Measurements from ENCODE around the gene ARHGAP24. TPM values are rescaled to one million over a fixed set of nuclear protein-coding genes. Genes with fewer than 3 reads are reported as not detected.

Gene ARHGAP24
- total RNA-seq, 2 donors from 2014 or later = 0.40 TPM; not detected in 1

DNA sequence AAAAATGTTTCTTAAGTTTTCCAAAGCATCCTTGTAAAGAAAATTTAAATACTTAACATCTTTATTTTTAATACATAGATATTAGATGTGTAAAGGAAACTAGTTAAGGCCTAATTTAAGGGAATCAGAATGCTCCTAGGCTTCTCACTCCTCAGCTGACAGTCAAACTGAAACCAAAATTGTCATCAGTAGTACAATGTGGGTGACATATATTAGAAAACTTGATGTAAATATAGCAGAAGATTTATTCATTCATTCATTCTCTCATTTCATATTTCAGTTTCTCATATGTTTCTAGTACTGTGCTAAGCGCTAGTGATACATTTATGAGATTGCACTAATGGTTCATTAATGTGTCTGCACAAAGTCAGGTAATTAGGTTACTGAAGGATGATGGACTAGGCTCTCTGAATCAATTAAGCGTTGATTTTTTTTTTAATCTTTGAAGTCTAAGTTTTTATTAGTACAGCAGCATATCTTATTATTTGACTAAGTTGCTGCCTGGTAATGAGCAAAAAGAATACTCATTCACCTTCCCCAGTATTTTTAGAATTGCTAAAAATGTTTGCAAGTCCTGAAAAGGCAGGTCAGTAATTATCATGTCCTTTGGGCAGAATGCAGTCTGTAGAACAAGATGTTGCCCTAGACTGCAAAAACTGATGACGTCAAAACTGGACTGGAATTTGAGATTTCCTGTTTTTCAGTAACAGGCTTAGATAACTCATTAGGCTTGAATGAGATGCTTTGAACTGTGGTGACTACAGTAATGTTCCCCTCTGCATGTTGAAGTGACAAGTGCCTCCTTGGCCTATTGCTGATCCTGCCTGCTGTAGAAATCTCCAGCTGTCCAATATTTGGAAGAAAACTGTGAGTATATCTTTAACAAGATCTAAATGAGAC is 128.7 kb downstream of the ARHGAP24 start:
- no peak for ATAC-seq (replicated peaks)

DNA sequence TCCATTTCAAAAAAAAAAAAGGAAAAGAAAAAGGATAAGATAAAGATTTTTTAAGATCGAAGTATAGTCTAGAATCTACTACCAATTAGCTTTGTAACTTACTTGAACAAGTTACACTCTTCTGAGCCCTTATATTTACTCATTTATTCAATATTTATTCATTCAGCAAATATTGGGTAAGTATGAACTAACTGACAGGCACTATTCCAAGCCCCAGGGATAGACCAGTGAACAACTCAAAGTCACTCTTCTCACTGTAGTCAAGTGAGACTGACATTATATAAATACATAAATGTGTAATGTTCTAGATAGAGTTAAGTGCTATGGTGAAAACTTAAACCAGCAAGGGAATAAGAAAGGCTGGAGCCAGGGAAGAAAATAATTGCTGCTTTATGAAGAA is 131.6 kb downstream of the ARHGAP24 start:
- no peaks in the 10 kb centered on the region for H3K4me1 Mint-ChIP-seq
- peaks cover 4% of the 10 kb centered on the region for H3K9me3 Mint-ChIP-seq
- no peak overlapping the region for H3K27ac Mint-ChIP-seq
- no peaks in the 10 kb centered on the region for H3K36me3 Mint-ChIP-seq (ENCODE audit: low read depth)
- no peak for ATAC-seq (replicated peaks)
- H3K4me3 Mint-ChIP-seq = no peak overlapping the region
- no peaks in the 10 kb centered on the region for H3K27me3 Mint-ChIP-seq

More for the DNA sequence above, 128.7 kb downstream of the ARHGAP24 start:
- Mint-ChIP-seq H3K27me3 (no peaks in the 10 kb centered on the region), H3K36me3 (ENCODE audit: low read depth) (no peaks in the 10 kb centered on the region), H3K4me1 (no peaks in the 10 kb centered on the region), H3K9me3 (peaks cover 4% of the 10 kb centered on the region), H3K4me3 (no peak overlapping the region), H3K27ac (no peak overlapping the region)

DNA sequence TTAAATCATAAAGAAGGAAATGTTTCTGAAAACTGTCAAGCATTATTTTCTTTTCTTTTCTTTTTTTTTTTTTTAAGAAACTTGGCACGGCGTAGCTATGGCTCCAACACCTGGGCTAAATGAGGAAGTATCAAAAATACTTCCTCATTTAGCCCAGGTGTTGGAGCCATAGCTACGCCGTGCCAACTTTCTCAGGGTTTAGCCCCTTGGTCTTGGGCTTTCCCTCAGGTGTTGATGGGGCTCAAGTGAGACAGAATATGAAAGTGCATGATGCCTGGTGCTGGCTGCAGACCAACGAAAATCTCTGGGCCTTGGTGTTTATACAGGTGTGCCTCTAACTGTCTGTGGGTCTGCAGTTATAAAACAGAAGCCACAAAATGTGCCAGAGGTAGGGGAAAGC is 132.7 kb downstream of the ARHGAP24 start:
- no peak for ATAC-seq (replicated peaks)
- no peaks in the 10 kb centered on the region for H3K4me1 Mint-ChIP-seq
- H3K36me3 Mint-ChIP-seq (ENCODE audit: low read depth) = no peaks in the 10 kb centered on the region
- no peak overlapping the region for H3K4me3 Mint-ChIP-seq
- H3K27ac Mint-ChIP-seq = no peak overlapping the region
- H3K9me3 Mint-ChIP-seq = peaks cover 4% of the 10 kb centered on the region
- H3K27me3 Mint-ChIP-seq = no peaks in the 10 kb centered on the region

DNA sequence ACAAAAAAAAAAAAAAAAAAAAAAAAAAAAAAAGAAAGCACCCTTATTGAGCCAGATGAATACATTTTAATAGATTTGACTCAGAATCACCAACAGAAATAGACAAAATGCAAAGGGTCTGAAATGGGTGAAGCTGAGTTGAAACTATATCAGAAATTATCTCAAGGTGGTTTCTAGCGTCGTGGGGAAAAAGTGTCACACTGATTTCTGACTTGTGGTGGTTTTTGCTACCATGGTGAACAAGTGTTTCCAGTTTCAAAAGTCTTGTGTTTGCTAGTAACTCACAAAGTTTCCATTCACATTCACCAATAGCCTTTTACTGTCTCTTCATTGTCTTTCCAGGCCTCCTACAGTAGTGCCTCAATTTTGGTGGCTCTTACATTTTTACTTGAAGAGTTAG is 135.5 kb downstream of the ARHGAP24 start:
- peaks cover 4% of the 10 kb centered on the region for H3K9me3 Mint-ChIP-seq
- no peaks in the 10 kb centered on the region for H3K27me3 Mint-ChIP-seq
- no peaks in the 10 kb centered on the region for H3K36me3 Mint-ChIP-seq (ENCODE audit: low read depth)
- H3K27ac Mint-ChIP-seq = no peak overlapping the region
- no peak overlapping the region for H3K4me3 Mint-ChIP-seq
- H3K4me1 Mint-ChIP-seq = no peaks in the 10 kb centered on the region
- peak; percentile 59 for ATAC-seq (replicated peaks)

DNA sequence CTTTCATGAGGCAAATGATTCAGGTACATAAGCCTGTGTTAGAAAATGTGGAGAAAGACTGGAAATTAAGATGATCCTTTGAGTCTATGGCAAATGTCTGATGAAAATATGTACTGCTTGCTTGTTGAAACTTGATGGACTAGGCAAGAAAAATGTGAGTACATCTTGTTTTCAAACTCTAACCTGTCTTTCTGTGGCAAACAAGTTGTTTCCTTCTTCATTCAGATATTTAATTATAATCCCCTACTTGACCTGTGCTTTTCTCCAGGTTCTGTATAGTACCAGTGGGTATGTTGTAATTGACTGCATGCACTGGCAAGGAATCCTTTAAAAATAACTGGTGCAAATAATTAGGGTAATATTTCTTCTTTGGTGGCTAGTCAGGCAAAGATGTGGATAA is 136.7 kb downstream of the ARHGAP24 start:
- Mint-ChIP-seq H3K27me3 (no peaks in the 10 kb centered on the region), H3K27ac (no peak overlapping the region)
- no peak for ATAC-seq (replicated peaks)

DNA sequence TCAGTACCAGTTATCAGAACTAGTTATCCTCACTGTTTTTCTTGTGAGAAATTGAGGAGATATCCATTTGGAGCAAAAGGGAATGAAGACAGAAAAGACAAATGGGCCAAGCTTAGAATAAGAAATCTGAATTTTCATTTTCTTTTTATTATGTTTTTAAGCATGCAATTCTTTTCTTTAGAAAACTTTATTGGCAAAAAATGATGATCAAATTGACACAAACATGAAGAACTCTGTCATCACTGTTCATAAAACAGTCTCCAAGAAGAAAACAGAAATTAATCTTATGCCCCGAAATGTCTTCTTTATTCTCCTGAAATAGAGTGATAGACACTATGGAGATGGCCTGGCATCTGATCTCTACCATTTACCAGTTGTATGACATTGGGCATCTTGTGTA is 139.0 kb downstream of the ARHGAP24 start:
- Mint-ChIP-seq H3K4me3 (no peak overlapping the region), H3K27me3 (no peaks in the 10 kb centered on the region), H3K4me1 (no peaks in the 10 kb centered on the region), H3K36me3 (ENCODE audit: low read depth) (no peaks in the 10 kb centered on the region), H3K9me3 (no peaks in the 10 kb centered on the region), H3K27ac (no peak overlapping the region)
- no peak for ATAC-seq (replicated peaks)

More for the DNA sequence above, 136.7 kb downstream of the ARHGAP24 start:
- H3K9me3 Mint-ChIP-seq = peaks cover 4% of the 10 kb centered on the region
- no peak overlapping the region for H3K4me3 Mint-ChIP-seq
- H3K36me3 Mint-ChIP-seq (ENCODE audit: low read depth) = no peaks in the 10 kb centered on the region
- H3K4me1 Mint-ChIP-seq = no peaks in the 10 kb centered on the region

DNA sequence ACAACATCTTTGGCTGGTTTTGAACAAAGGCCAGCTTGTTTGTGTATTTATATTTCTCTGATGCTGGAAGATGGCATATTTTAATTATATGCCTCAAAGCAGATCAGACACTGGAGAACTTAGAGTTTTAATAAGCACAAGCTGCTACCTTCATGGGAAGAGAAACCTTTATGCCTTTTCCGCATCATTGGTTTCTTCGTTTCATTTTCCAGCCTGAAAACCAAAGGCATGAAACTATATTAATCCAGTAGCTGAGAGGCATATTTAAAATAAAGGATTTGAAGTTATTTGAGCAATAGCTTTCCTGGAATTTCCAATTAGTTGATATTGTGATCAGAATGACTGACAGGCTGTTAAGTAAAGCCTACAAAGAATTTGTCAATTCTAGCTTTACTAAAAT is 141.0 kb downstream of the ARHGAP24 start:
- H3K4me1 Mint-ChIP-seq = no peaks in the 10 kb centered on the region
- no peak overlapping the region for H3K4me3 Mint-ChIP-seq
- no peak overlapping the region for H3K27ac Mint-ChIP-seq
- H3K36me3 Mint-ChIP-seq (ENCODE audit: low read depth) = no peaks in the 10 kb centered on the region
- ATAC-seq (replicated peaks) = no peak
- no peaks in the 10 kb centered on the region for H3K9me3 Mint-ChIP-seq
- no peaks in the 10 kb centered on the region for H3K27me3 Mint-ChIP-seq

DNA sequence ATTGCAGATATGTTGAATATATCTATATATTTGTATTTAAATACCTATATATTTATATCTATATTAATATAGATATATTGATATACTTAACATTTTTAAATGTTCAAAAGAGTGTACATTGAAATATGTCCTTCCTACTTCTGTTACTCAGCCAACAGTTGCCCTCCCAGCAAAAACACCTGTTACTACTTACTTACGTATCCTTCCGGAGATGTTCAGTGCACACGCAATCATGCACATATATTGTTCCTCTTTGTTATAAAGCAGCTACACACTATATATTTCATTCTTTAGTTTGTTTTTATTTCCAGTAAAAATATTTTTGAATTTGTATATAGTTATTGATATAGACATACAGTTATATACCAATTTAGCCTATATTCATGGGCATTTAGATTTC is 142.3 kb downstream of the ARHGAP24 start:
- no peak for ATAC-seq (replicated peaks)
- H3K9me3 Mint-ChIP-seq = no peaks in the 10 kb centered on the region
- no peak overlapping the region for H3K4me3 Mint-ChIP-seq
- no peaks in the 10 kb centered on the region for H3K4me1 Mint-ChIP-seq
- H3K27me3 Mint-ChIP-seq = no peaks in the 10 kb centered on the region
- no peaks in the 10 kb centered on the region for H3K36me3 Mint-ChIP-seq (ENCODE audit: low read depth)
- no peak overlapping the region for H3K27ac Mint-ChIP-seq

DNA sequence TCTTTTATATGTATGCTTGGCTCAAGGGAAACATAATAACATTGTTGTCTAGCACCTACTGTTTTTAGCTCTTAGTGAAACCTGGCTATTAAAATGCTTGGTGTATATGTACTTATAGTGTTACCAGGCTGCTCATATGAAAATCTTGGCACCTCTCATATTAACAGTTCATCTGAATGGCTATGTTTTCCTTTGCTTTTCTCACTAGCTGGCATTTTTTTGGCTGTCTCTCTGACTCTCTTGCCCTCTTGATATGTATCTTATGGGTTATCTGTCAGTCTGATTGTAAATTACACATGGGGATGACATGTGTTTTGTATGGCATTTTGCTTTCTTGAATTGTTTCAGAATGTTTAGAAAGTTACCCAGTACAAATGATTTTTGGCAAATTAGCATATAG is 158.0 kb downstream of the ARHGAP24 start:
- H3K36me3 Mint-ChIP-seq (ENCODE audit: low read depth) = no peaks in the 10 kb centered on the region

DNA sequence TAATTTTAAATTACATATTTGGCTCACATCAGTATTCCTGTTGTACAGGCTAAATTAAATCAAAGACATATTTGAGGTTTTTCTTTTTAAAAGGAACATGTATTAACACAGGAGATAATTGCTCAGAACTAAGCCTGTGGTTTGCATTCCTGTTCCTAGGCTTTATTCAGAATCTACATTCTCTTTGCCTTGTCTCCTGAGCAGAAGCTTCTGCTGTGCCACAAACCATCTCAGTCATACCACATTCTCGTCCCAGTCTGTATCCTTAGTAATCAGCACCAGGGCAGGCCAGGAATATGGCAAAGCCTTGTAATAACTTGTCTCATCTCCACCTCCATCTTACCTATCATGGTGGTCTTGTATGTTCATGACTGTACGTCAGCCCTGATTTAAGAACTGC is 162.8 kb downstream of the ARHGAP24 start:
- no peaks in the 10 kb centered on the region for H3K4me1 Mint-ChIP-seq
- H3K9me3 Mint-ChIP-seq = no peaks in the 10 kb centered on the region
- H3K27ac Mint-ChIP-seq = no peak overlapping the region
- no peaks in the 10 kb centered on the region for H3K27me3 Mint-ChIP-seq
- H3K36me3 Mint-ChIP-seq (ENCODE audit: low read depth) = no peaks in the 10 kb centered on the region
- no peak for ATAC-seq (replicated peaks)
- no peak overlapping the region for H3K4me3 Mint-ChIP-seq

More for the DNA sequence above, 158.0 kb downstream of the ARHGAP24 start:
- Mint-ChIP-seq H3K4me1 (no peaks in the 10 kb centered on the region), H3K27ac (no peak overlapping the region), H3K27me3 (no peaks in the 10 kb centered on the region), H3K9me3 (peaks cover 12% of the 10 kb centered on the region), H3K4me3 (no peak overlapping the region)
- ATAC-seq (replicated peaks) = no peak

DNA sequence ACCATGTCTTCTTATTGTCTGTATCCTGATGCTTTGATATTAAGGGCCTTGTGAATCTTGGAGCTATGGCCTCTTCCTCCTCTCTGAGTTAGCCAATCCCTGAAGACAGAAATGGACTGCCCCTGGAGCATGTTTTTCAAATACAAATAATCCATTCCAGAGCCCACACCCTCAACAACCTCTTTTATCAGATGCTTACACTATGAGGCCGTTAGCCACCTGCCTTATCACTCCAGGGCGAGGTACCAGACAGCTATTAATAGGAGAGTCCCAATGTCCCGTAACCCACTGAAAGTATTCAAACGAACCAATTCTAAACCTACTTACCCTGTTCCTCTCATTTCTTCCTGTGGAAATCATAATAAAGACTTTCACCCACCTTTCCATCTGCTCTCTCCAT is 165.0 kb downstream of the ARHGAP24 start:
- Mint-ChIP-seq H3K36me3 (ENCODE audit: low read depth) (no peaks in the 10 kb centered on the region), H3K4me3 (no peak overlapping the region), H3K9me3 (no peaks in the 10 kb centered on the region), H3K4me1 (no peaks in the 10 kb centered on the region), H3K27ac (no peak overlapping the region), H3K27me3 (no peaks in the 10 kb centered on the region)
- ATAC-seq (replicated peaks) = no peak

DNA sequence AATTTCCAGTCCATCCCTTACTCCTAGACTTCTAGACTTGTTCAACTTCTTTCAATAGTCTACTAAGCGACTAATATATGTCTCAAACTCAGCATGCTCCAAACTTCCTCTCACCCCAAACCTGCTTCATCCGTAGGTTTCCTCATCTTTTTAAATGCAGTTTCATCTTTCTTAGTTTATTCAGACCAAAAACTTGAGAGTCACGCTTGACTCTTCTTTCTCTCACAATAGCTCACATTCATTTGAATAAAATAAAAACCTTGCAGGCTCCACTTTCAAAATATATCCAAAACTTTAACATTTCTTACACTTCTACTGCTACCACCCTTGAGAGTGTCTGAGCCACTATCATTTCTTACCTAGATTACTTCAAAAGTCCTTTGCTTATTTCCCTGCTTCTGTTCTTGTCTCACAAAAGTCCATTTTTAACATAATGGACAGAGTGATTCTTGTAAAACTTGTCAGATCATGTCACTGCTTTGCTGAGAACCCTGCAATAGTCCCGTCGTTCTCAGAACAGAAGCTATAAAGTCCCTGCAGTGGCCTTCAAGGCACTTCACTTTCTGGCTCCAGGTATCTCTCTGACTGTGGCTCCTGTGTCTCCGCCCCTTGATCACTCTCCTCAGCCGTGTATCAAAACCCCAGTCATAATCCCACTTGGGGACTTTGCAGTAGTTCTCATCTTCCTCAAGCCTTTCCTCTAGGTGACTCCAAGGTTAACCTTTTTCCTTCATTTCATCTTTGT is 167.6 kb downstream of the ARHGAP24 start:
- H3K9me3 Mint-ChIP-seq = no peaks in the 10 kb centered on the region
- H3K27ac Mint-ChIP-seq = no peak overlapping the region
- H3K4me3 Mint-ChIP-seq = no peak overlapping the region
- no peak for ATAC-seq (replicated peaks)
- H3K36me3 Mint-ChIP-seq (ENCODE audit: low read depth) = no peaks in the 10 kb centered on the region
- H3K4me1 Mint-ChIP-seq = no peaks in the 10 kb centered on the region
- no peaks in the 10 kb centered on the region for H3K27me3 Mint-ChIP-seq

DNA sequence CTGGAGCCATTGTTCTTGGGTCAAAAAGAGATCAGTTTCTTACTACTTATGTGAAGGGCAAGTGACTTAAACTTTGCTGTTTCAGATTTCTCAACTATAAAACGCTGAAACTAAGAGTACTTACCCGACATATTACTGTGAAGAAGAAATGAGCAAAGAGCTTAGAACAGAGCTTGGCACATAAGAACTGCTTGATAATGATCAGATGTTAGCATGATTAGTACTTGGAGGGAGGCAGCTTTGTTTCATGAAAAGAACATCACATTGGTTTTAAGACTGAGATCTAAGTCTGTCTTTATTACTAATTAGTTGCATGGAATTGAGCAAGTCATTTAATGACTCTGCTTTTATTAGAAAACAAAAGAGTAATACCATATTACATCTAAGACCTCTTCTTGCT is 169.1 kb downstream of the ARHGAP24 start:
- no peaks in the 10 kb centered on the region for H3K4me1 Mint-ChIP-seq
- H3K9me3 Mint-ChIP-seq = no peaks in the 10 kb centered on the region
- no peak for ATAC-seq (replicated peaks)
- no peak overlapping the region for H3K4me3 Mint-ChIP-seq
- H3K27ac Mint-ChIP-seq = no peak overlapping the region
- H3K27me3 Mint-ChIP-seq = no peaks in the 10 kb centered on the region
- no peaks in the 10 kb centered on the region for H3K36me3 Mint-ChIP-seq (ENCODE audit: low read depth)

DNA sequence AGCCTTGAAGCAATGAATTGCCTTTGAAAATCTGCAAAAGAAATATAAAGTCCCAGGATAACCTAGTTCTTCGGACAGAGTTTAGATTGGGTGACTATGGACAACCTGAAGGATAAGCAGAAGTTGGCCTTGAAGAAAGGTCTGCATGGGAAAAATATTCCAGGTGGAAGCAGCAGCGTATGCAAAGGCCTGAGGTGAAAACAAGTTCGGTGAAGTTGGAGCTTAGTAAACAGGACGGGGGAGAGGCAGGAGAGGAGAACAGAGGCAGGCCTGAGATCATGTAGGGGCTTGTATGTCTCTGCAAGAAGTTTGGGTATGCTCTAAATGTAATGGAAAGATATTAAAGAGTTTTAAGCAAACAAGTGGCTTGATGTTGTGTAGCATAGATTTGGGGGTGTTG is 176.0 kb downstream of the ARHGAP24 start:
- Mint-ChIP-seq H3K9me3 (no peaks in the 10 kb centered on the region), H3K27ac (no peak overlapping the region), H3K4me1 (no peaks in the 10 kb centered on the region), H3K36me3 (ENCODE audit: low read depth) (no peaks in the 10 kb centered on the region), H3K27me3 (no peaks in the 10 kb centered on the region), H3K4me3 (no peak overlapping the region)
- ATAC-seq (replicated peaks) = no peak
